GM10266 (cell line): Measurements from ENCODE around the gene ARHGEF28.

Experiments used
- DNase-seq: peaks from one replicate; pipeline ENCODE4 v3.0.0; 2012; ENCODE audit errors: extremely low spot score
- TF ChIP-seq, protein P1 (sequence below): IDR thresholded peaks from 2 replicates; pipeline ENCODE4 v1.5.1; 2012; ENCODE audit warnings: mild to moderate bottlenecking, low read depth; ENCODE audit not compliant: control insufficient read depth, insufficient read depth; ENCODE audit errors: missing control alignments

Gene ARHGEF28

DNA sequence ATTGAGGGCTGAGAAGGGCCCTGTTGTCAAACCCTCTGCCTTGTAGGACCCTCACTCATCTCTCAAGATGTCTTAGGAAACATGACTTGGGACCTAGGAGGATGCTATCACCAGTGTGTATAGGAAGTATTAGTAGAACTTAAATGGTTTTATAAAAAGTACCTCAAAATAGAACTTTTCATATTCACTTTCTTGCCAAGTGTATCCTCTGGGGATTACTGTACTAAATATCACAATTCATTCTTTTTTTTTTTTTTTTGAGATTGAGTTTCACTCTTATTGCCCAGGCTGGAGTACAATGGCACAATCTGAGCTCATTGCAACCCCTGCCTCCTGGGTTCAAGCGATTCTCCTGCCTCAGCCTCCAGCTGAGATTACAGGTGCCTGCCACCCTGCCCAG lies 56.2 kb downstream of the ARHGEF28 start:
- no peak for DNase-seq

GRCh38 chr5:73684691-73685090 lies 58.7 kb downstream of the ARHGEF28 start:
- DNase-seq = no peak
- TF ChIP-seq, protein P1, sequence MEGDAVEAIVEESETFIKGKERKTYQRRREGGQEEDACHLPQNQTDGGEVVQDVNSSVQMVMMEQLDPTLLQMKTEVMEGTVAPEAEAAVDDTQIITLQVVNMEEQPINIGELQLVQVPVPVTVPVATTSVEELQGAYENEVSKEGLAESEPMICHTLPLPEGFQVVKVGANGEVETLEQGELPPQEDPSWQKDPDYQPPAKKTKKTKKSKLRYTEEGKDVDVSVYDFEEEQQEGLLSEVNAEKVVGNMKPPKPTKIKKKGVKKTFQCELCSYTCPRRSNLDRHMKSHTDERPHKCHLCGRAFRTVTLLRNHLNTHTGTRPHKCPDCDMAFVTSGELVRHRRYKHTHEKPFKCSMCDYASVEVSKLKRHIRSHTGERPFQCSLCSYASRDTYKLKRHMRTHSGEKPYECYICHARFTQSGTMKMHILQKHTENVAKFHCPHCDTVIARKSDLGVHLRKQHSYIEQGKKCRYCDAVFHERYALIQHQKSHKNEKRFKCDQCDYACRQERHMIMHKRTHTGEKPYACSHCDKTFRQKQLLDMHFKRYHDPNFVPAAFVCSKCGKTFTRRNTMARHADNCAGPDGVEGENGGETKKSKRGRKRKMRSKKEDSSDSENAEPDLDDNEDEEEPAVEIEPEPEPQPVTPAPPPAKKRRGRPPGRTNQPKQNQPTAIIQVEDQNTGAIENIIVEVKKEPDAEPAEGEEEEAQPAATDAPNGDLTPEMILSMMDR = no peak

More for the DNA sequence above, 56.2 kb downstream of the ARHGEF28 start:
- TF ChIP-seq, protein P1 = no peak

GRCh38 chr5:73686912-73687311 lies 60.9 kb downstream of the ARHGEF28 start:
- DNase-seq = no peak
- TF ChIP-seq, protein P1 = no peak

GRCh38 chr5:73687357-73687756 lies 61.4 kb downstream of the ARHGEF28 start:
- peak; percentile 19 for DNase-seq
- TF ChIP-seq, protein P1 = no peak

- TF ChIP-seq, protein P1 = no peak
- no peak for DNase-seq
Observed at GRCh38 chr5:73690015-73690414, 64.0 kb downstream of the ARHGEF28 start.

- TF ChIP-seq, protein P1 = no peak
- DNase-seq = no peak
Observed at GRCh38 chr5:73691302-73692080, 65.5 kb downstream of the ARHGEF28 start.

- TF ChIP-seq, protein P1 = no peak
- DNase-seq = peak; percentile 10
Observed at GRCh38 chr5:73692166-73692640, 66.2 kb downstream of the ARHGEF28 start.
